ENCODE data around the gene RESP18.

RESP18 gene

DNA sequence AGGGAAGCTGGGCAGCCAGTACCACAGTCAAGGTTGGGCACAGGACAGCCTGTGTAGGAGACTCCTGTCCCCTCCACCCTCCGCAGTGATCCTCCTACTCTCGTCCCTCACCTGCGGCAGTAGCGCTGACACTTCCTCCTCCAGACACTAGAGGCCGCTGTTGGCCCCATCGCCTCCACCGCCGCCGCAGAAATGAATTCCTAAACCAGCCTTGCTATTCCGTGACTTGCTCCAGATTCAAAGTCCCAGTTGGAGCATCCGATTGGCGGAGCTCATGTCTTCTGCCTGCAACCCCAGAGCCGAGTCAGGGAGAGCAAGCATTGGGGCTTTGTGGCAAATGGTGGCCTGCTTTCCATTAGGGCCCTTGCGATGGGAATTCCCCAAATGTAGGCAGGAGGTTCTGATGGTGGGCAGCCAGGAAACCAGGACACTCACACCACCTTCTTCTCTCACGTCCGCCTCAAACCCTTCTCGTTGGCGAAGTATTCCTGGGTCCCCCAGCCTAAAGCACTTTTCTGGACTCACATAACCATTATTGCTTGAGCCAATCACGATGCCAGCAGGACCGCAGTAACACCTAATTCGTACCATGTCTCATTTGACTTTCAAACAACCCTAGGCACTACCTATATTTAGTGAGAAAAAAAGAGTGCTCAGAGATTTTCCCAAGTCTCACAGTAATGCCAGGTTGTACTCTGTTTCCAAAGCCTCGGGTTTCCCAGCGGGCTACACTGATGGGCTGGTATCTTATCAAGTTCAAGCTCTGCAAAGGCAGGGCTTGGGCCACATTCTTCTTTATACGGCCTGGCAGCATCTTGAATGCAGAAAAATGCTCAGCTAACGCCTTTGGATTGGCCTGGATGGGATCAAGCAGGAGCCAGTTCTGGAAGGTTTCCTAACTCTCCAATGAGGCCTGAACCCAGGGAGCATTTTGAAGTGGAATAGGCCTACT lies 54.6 kb downstream of the RESP18 start:
- peak; percentile 74 for DNase-seq (ENCODE audit: low spot score)

All from AG08395 (cell line).